Stimulated activated CD4-positive, alpha-beta T cell treated with anti-CD3 and anti-CD28 coated beads, TNF-alpha, amount 100 ng/mL, for 48 hours (primary cell): ENCODE results near the gene MYL6B.
A peak's percentile ranks its signal among the peaks of the same experiment; 100 is the strongest.
"Not testable (repeated sequence)": the region's sequence is repeated elsewhere in the genome, so short reads cannot be mapped to it uniquely, and the experiment has no call there.

Source experiments
- DNase-seq, 3 donors: peaks; one replicate each; pipeline ENCODE4 v3.0.0-alpha.2; 2020; ENCODE audit warnings: low read depth in 3 of 3

MYL6B gene

DNA sequence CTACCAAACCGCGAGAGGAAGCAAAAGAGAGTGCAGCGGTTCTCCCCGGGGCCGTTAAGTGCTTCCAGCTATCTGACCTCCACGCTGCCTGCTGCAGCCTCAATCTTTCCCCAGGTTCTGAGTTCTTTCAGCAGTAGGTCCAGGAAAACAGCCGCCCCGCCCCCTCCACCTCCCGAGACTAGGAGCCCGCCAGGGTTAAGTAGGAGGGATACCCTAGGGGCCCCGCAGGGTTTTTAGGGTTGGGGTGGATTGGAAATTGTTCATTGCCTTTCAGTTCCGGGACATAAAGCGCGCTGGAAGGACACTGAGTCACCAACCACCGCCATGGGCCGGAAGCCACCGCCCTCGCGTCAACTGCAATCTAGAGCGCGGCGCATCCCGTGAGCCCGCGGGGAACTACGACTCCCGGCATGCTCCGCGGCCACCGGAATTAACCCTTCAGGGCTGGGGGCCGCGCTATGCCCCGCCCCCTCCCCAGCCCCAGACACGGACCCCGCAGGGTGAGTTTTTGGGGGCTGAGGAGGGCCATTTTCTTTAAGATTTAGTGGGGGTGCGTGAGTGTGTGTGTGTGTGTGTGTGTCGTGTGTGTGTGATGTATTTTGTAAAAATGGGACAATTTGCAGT lies at the start of gene MYL6B:
TSS of gene MYL6B (plus strand) at position 456 of the 624 bp plus-strand sequence. CDS start 1,332 bp downstream, outside the sequence.
- peak; percentile 90 to 92 (median 92) for DNase-seq

DNA sequence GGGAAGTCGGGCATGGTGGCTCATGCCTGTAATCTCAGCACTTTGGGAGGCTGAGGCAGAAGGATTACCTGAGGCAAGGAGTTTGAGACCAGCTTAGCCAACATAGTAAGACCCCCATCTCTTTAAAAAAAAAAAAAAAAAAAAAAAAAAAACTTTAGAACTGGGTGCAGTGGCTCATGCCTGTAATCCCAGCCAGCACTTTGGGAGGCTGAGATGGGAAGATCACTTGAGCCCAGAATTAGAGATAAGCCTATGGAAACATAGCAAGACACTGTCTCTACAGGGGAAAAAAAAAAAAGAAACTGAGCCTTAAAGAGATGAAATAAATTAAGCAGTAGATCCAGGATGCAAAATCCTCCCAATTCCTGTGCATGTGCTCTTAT lies 49.7 kb upstream of the MYL6B start:
- no peak for DNase-seq

DNA sequence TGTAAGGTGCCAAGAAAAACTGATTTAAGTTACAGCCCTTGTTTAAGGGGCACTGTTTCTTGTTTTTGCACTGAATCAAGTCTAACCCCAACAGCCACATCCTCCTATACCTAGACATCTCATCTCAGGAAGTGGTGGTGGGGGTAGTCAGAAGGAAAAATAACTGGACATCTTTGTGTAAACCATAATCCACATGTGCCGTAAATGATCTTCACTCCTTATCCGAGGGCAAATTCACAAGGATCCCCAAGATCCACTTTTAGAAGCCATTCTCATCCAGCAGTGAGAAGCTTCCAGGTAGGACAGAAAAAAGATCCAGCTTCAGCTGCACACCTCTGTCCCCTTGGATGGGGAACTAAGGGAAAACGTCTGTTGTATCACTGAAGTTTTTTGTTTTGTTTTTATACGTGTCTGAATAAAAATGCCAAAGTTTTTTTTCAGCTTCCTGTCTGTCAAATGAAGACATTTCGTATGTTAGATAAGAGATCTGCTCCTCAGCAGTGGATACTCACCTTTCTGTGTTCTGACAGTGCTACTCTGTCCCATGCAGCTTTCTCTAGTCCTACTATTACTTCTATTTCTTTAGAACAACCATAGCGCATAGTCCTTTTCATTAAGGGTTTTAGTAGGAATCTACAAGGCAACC lies 49.2 kb upstream of the MYL6B start:
- DNase-seq, result no peak

DNA sequence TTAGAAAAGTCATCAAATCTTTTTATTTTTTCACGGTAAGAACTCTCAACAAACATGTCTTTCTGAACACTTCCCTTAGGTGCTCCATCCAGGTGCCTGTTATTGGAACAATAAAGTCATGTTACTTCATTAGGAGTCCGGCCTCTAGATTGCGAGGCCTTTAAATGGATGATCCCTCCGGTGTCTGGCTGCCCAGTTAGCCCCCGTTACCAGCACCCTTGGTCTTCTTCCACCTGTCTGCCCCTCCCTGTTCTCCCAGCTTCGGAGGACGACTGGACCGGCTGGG lies 48.6 kb upstream of the MYL6B start:
- DNase-seq, result no peak

DNA sequence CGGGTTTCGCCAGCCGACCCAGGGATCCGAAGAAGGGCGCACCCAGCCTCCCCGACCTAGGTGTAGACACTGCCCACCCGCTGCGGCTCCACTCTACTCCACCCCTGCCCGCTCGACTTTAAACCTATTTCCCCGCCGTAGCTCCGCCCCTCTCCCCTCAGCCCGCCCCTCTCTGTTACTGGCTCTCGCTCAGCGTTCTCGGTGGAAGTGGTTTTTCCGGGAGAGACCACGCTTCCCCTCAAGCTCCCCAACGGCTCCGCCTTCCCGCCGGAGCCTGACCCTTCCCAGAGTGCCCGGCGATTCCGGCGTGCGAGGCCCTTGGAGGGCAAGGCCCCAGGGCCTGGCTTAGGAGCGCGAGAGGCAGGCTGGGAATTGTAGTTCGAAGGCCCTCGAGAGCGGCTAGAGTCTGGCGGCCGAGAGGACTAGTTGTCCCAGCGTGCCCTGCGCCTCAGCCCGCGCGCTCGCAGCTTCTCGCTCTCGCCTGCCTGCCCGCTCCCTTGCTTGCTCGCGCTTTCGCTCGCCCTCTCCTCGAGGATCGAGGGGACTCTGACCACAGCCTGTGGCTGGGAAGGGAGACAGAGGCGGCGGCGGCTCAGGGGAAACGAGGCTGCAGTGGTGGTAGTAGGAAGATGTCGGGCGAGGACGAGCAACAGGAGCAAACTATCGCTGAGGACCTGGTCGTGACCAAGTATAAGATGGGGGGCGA lies 48.1 kb upstream of the MYL6B start, which contains the start of gene PA2G4:
TSS of gene PA2G4 (plus strand) at position 451 of the 706 bp plus-strand sequence. CDS start at position 630, 179 bp downstream.
- DNase-seq, result peak; percentile 95 to 99 (median 98)

DNA sequence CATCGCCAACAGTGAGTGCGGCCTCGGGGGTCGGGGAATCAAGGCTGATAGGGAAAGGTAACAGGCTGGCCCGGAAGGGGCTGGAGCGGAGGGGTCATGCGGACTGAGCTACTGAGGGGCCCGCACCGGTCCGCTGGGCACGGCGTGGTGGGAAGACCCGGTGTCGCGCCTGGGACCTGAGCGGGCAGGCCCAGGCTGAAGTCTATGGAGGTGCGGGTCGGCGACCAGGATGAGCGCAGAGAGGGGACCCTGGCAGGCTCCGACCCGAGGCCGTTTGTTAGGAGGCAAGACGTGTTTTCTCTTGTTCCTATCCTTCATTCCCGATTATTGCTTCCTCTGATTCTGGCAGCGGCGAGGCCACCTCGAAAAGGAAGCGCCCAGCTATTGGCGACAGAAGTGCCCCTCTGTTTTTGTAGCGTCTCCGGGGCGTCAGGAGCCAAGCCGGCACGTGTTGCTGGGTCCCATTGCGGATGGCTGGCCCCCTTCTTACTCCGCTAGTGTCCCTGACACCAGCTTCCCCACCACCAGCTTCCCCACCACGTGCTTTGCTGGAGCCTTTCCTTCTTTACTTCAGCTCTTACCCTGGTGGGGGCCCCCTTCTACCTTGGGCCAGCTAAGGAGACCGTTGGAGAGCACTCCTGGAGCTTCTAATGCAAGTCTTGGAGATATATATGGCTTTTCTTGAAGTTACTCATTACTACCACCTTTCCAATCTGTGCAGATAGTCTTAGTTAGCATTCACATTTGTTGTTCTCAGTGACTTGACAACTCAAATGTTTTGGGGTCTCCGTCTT lies 47.4 kb upstream of the MYL6B start:
- DNase-seq, result no peak

DNA sequence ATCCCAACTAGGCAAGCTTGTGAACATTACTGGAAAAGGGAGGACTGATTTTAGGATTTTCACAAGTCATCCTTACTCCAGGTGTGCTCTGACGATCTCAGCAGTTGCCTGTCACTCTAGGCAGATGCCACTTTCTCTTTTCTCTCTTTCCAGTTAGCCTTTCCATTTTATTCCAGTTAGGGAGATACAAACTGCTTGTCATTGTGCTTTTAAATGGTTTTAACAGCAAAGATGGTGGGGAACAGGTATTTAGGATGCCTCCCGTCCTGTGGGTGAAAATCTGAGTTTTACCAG lies 46.8 kb upstream of the MYL6B start:
- no peak for DNase-seq

DNA sequence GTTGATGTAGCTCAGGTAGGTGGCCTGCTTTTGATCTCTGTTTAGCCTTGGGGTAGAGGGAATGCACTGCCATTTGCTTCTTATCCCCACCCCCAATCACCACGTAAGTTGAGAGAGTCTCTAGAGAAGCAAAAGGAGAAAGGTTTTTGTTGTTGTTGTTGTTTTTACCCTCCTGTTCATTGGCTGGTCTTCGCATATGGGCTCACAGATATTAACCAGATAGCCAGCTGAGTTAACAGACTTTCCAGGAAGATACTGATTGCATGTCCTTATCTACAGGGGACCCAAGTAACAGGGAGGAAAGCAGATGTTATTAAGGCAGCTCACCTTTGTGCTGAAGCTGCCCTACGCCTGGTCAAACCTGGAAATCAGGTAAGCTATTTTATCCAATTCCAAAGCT lies 45.1 kb upstream of the MYL6B start:
- no peak for DNase-seq

DNA sequence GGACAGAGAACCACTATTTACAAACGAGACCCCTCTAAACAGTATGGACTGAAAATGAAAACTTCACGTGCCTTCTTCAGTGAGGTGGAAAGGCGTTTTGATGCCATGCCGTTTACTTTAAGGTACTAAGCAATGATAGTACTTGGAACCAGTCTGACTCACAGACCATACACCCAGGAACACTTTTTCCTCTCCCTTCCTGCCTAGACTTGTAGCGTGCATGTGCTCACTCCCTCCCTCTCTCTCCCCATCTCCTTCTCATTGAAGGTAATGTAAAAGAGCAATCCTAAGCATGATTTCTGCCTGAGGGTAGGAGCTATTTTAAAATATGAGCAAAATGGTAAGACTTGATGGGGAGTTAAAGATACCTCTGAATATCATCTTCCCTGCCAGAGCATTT lies 41.8 kb upstream of the MYL6B start:
- no peak for DNase-seq

DNA sequence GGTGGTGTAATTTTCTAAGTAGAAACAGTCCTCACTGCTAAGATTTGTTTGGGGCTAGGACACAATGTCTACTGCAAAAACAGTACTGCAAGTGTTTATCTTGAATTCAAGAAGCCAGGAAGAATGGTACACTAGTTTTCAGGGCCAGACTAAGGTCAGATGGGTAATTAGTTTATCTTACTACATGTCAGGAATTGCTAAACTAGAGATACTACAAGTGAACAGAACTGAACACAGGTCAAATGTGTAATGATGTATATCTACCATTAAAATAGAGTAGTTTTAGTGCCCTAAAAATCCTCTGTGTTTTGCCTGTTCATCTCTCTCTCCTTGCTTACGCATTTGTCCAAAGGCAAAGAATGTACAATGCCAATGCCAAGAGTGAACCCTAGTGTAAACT lies 38.3 kb upstream of the MYL6B start:
- DNase-seq, result no peak

DNA sequence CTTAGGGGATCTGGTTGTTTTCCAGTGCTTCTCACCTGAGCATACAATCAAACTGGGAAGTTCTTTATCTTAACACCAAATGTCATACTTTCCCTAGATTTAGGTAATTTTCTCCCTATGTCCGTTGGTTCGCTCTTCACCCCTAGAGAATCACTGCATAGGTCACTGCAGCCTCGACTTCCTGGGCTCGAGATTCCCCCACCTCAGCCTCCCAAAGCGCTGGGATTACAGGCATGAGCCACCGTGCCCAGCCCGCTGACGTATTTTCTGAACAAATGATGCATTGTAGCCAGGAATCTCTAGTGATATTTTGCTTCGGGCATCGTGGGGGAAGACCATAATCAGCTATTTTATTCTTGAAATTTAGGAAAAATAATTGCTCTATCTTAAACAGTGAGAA lies 37.1 kb upstream of the MYL6B start:
- DNase-seq, result no peak

DNA sequence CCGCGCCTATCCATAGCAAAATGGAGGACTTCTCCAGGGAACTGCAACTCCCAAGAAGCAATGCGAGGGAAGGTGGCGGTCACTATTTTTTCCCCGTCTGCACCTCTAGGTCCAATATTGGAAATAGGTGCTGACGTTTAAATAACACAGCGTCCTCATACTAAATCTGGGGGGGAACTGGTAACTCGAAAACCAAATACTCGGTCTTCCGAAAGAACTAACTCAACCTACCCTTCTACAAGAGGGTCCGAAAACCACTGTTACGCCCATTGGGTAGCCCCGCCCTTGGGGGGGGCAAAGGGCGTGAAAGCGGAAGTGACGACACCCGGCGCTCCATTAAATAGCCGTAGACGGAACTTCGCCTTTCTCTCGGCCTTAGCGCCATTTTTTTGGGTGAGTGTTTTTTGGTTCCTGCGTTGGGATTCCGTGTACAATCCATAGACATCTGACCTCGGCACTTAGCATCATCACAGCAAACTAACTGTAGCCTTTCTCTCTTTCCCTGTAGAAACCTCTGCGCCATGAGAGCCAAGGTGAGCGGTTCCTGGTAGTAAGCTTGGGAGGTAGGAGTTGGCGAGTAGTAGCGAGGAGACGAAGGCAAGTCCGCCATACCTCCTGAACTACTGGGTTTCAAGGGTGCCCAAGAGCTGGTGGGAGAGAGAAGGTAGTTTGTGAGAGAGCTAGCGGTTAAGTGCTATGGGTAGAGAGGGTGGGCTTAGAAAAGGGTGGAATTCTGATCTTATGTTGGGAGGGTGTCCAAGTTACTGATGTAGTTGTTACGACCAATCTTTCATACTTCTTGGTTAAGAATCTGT lies 35.9 kb upstream of the MYL6B start, which contains the start of gene RPL41:
TSS of gene RPL41 (plus strand) at position 367 of the 815 bp plus-strand sequence.
- DNase-seq, result peak; percentile 86 to 88 (median 88)

DNA sequence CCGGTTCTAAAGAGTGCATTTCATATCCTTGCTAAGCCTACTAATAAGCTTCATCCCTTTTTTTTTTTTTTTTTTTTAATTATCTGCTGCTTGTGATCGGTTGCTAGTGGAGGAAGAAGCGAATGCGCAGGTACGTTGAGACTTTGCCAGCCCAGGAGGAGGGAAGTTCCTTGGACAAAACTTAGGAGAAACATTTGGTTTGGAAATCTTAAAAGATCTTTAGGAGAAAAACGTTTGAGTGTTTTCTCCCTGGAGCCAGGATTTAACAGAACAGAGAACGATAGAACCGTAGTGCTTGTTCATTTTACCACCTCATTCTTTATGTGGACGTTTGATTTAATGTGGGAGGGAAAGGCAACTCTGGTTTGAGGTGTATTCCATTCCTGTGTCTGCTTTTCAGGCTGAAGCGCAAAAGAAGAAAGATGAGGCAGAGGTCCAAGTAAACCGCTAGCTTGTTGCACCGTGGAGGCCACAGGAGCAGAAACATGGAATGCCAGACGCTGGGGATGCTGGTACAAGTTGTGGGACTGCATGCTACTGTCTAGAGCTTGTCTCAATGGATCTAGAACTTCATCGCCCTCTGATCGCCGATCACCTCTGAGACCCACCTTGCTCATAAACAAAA lies 35.2 kb upstream of the MYL6B start:
- not testable (repeated sequence) for DNase-seq

DNA sequence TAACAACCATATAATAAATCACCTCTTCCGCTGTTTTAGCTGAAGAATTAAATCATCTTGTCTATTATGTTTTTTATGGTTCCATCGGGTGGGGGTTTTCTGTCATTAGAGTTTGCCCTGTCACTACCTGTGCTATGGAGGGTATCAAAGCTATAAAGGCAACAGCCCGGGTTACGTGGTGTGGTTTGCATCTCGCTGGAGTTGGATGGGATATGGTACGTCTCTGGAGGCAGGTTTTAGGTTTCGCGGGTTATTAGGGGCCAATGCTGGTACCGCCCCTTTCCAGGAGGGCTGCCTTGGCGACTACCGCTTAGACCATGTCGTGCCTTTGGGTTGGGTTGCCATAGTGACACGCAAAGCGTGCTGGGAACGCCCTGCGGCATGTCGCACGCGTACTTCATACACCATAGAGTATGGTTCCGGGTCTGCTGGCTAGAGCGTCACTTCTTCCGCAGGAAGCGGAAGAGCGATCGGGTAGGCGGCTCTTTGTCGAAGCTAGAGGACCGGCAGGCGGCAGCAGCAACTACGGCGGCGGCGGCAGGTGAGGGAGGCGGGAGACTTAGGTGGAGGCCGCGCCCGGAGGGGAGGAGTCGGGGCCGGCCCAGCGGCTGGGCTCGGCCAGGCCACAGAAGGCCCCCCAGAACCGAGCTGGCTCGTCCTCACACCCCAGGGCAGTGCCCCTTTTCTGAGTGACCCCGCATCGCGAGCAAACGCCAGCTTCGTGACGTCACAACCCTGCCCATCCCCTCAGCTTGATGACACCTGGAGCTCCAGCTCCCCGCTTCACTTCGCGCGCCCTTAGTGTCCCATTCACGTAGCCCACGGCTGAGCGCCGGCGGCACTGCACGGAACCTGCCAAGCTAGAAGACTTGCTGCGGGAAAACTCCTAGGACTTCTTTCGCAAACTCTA lies 34.4 kb upstream of the MYL6B start, which contains the start of gene ZC3H10:
TSS of gene ZC3H10 (plus strand) at position 489 of the 910 bp plus-strand sequence. CDS start 2,297 bp downstream, outside the sequence.
- DNase-seq, result peak; percentile 94 to 99 (median 97)

DNA sequence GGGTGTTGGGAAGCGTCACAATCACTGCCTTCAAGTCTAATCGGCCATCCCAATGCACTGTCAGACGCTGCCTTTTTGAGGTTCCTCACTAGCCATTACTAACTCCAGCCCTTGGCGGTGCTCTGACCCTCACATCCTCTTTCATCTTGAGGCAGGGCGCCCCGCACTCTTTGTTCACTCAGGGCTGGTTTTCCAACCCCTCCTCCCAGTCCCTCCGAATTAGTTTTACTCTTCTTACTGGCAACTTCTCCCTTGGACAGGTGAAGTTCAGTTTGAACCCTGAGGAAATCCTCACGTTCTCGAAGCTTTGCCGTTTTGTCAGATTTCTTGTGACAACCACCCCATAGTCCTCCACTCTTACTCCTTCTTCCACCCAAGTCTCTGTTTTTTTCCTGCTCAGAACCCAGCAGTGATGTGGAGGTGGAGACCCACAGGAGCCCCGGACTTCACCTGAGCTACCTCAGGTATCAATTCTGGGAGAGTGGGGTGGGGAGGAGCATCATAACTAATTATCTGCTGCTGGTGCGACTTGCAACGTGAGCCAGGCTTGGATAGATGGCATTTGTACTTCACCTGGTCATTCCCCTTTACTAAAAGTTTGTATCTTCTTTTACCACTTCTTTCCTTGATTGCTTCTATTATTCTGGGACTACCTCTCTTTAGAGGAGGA lies 33.6 kb upstream of the MYL6B start:
- no peak for DNase-seq

DNA sequence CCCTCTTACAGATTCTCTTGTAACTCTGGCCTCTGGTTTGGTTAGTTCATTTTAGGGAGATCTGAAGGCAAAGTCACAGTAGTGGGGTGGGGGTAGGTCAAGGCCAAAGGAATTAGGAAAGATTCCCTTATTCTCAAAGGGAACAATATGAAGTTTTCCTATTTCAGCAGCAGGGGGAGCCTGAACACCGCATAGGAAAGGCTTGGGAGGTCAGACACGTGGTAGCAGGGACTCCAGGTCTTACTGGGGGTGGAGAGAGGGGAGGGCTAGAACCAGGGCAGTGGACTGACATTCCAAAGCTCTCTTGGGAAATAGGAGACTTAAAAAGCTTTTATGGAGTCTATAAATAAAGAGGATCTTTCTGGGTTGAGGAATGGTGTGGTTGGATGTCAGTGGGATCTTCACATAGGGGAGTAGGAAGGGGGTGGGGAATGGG lies 33.0 kb upstream of the MYL6B start:
- no peak for DNase-seq

DNA sequence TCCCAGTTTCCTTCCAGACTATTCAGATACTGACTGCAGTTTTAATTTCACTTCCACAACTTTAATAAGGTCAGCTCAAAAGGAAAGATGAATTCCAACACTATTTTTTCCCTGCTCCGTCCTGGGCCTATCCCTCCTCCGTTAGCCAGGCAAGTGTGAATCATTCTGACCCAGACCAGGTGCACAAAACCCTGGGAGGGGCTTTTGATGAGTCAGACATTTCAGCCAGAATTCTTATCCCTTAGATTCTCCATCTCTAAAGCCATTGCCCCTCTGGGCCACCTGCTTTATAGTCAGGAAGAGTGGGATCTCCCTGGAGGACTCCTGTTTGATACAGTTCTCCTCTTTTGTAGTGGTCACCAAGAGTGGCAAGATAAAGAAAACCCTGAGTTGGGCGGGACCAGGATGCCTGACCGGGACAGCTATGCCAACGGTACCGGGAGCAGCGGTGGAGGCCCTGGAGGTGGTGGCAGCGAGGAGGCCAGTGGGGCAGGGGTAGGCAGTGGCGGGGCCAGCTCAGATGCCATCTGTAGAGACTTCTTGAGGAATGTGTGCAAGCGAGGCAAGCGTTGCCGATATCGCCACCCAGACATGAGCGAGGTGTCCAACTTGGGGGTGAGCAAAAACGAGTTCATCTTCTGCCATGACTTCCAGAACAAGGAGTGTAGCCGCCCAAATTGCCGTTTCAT lies 32.1 kb upstream of the MYL6B start:
- DNase-seq, result no peak

DNA sequence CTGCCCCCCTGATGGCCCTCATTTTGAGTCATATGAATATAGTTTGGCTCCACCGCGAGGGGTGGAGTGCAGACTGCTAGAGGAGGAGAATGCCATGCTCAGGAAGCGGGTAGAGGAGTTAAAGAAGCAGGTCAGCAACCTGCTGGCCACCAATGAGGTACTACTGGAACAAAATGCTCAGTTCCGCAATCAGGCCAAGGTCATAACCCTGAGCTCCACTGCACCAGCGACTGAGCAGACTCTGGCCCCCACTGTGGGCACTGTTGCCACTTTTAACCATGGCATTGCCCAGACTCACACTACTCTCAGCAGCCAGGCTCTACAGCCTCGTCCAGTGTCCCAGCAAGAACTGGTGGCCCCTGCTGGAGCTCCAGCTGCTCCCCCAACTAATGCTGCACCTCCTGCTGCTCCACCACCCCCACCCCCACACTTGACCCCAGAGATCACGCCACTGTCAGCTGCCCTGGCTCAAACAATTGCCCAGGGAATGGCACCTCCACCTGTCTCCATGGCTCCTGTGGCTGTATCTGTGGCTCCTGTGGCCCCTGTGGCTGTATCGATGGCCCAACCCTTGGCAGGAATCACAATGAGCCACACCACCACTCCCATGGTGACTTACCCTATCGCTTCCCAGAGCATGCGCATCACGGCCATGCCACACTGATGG lies 31.1 kb upstream of the MYL6B start:
- no peak for DNase-seq
